Astrocyte of the spinal cord (primary cell): ENCODE data around the gene MIGA1.
A peak's percentile ranks its signal among the peaks of the same experiment; 100 is the strongest.
"Not testable (repeated sequence)": the region's sequence is repeated elsewhere in the genome, so short reads cannot be mapped to it uniquely, and the experiment has no call there.

ENCODE experiments used
- DNase-seq: peaks from one replicate; pipeline ENCODE4 v3.0.0; 2011; ENCODE audit warnings: low read depth, low spot score
- H3K4me3 ChIP-seq: 2 replicates; pipeline ENCODE4 v1.5.1; 2011; ENCODE audit warnings: low read depth, mild to moderate bottlenecking, low read length, moderate library complexity
- CTCF ChIP-seq: IDR thresholded peaks from 2 replicates; pipeline ENCODE4 v1.5.1; 2012; ENCODE audit warnings: low read depth, mild to moderate bottlenecking, low read length, inconsistent platforms
- in situ Hi-C: cut with HindIII; loops from 2 replicates; pipeline ENCODE4 v1.10.0; 2017; ENCODE audit warnings: low sequenced_read_pairs

The MIGA1 gene

GRCh38 chr1:77900687-77901293 is 121.3 kb downstream of the MIGA1 start:
- no peak overlapping the region for H3K4me3 ChIP-seq
- peak; percentile 72 for DNase-seq
- TF ChIP-seq CTCF, result peak; percentile 82
- in situ Hi-C loops, result no loop called here

GRCh38 chr1:77905603-77906002 is 126.2 kb downstream of the MIGA1 start:
- H3K4me3 ChIP-seq, result no peak overlapping the region
- TF ChIP-seq CTCF, result no peak
- in situ Hi-C loops, result no loop called here
- no peak for DNase-seq

DNA sequence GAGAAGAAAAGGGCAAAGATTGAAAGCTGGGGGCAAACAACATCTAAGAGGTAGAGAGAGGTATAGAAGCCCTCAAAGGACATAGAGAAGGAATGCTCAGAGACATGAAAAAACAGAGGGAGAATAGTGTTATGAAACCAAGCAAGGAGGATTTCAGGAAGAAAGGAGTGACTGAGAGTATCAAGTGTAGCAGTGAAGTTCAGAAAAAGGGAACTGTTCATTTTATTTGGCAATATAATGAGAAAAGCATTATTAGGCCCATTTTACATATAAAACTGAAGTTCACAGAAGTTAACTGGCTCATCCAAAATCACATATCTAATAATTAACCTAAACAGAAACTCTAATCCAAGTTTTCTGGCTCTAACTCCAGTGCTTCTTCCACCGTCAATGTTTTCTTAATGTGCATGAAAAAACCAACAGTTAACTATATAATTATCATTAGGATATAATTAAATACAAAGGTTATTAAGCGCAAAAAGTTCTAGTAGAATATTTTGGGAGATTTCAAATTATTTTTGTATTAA is 126.6 kb downstream of the MIGA1 start:
- no peak for DNase-seq
- TF ChIP-seq CTCF, result no peak
- H3K4me3 ChIP-seq, result no peak overlapping the region
- in situ Hi-C loops, result no loop called here

DNA sequence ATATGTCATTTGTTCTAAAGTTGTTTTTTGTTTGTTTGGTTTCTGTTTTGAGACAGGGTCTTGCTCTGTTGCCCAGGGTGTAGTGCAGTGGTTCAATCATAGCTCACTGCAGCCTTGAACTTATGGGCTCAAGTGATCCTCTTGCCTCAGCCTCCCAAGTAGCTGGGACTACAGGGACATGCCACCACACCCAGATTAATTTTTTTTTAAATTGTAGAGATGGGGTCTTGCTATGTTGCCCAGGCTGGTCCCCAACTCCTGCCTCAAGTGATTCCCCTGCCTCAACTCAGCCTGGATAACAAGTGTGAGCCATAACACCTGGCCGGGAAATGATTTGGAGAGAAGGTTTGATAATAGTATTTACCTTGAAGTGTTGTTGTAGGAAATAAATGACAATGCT is 127.2 kb downstream of the MIGA1 start:
- TF ChIP-seq CTCF, result no peak
- H3K4me3 ChIP-seq, result no peak overlapping the region
- DNase-seq, result no peak
- in situ Hi-C loops, result no loop called here

- in situ Hi-C loops, result no loop called here
Measured at GRCh38 chr1:77910116-77910515, 130.7 kb downstream of the MIGA1 start.

GRCh38 chr1:77918918-77919317 is 139.5 kb downstream of the MIGA1 start:
- in situ Hi-C loops, H3K4me3 ChIP-seq, DNase-seq: not testable (repeated sequence)

More at GRCh38 chr1:77910116-77910515, 130.7 kb downstream of the MIGA1 start:
- no peak for DNase-seq
- H3K4me3 ChIP-seq, result no peak overlapping the region
- TF ChIP-seq CTCF, result no peak

DNA sequence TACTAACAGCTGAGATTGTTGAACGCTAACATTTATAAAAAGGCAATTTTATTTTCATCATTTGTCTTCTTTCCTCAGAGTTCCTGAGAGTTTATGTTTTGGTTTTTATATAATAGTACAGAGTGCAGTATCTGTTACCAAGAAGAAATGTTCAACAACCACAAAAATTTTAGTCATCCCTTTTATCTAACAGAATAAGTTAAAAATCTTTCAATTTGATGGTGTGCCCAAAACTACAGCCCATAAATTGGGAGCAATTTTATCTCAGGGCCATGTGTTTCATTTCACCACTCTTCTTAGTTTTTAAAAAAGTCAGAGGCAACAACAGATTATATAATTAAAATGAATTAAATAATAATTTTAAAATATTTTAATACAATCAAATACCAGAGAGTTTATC is 146.1 kb downstream of the MIGA1 start:
- DNase-seq, result peak; percentile 46
- in situ Hi-C loops, result no loop called here
- no peak for TF ChIP-seq CTCF
- H3K4me3 ChIP-seq, result no peak overlapping the region
